Astrocyte of the spinal cord (primary cell): ENCODE results near the gene TNKS2.

Experiments
- DNase-seq: peaks from one replicate; pipeline ENCODE4 v3.0.0; 2011; ENCODE audit warnings: low read depth, low spot score
- H3K4me3 ChIP-seq: 2 replicates; pipeline ENCODE4 v1.5.1; 2011; ENCODE audit warnings: low read depth, mild to moderate bottlenecking, low read length, moderate library complexity
- CTCF ChIP-seq: IDR thresholded peaks from 2 replicates; pipeline ENCODE4 v1.5.1; 2012; ENCODE audit warnings: low read depth, mild to moderate bottlenecking, low read length, inconsistent platforms
- in situ Hi-C: cut with HindIII; loops from 2 replicates; pipeline ENCODE4 v1.10.0; 2017; ENCODE audit warnings: low sequenced_read_pairs

Gene TNKS2

GRCh38 chr10:91820144-91820543 lies 21.9 kb downstream of the TNKS2 start:
- DNase-seq, result peak; percentile 36
- TF ChIP-seq CTCF, result no peak
- in situ Hi-C loops, result no loop called here
- no peak overlapping the region for H3K4me3 ChIP-seq

GRCh38 chr10:91824076-91824475 lies 25.9 kb downstream of the TNKS2 start:
- H3K4me3 ChIP-seq, result no peak overlapping the region
- in situ Hi-C loops, result no loop called here
- TF ChIP-seq CTCF, result no peak
- DNase-seq, result no peak

GRCh38 chr10:91829268-91829667 lies 31.0 kb downstream of the TNKS2 start:
- H3K4me3 ChIP-seq, result no peak overlapping the region
- TF ChIP-seq CTCF, result no peak
- no peak for DNase-seq
- in situ Hi-C loops, result no loop called here

GRCh38 chr10:91838199-91838598 lies 40.0 kb downstream of the TNKS2 start:
- no peak for TF ChIP-seq CTCF
- H3K4me3 ChIP-seq, result no peak overlapping the region
- in situ Hi-C loops, result no loop called here
- no peak for DNase-seq

GRCh38 chr10:91843083-91843482 lies 44.9 kb downstream of the TNKS2 start:
- DNase-seq, result no peak
- TF ChIP-seq CTCF, result no peak
- in situ Hi-C loops, result no loop called here
- no peak overlapping the region for H3K4me3 ChIP-seq

GRCh38 chr10:91856637-91857036 lies 58.4 kb downstream of the TNKS2 start:
- no peak overlapping the region for H3K4me3 ChIP-seq
- DNase-seq, result no peak
- in situ Hi-C loops, result no loop called here
- TF ChIP-seq CTCF, result peak; percentile 32

GRCh38 chr10:91860885-91861284 lies 62.7 kb downstream of the TNKS2 start:
- no peak for DNase-seq
- no peak overlapping the region for H3K4me3 ChIP-seq
- in situ Hi-C loops, result no loop called here
- TF ChIP-seq CTCF, result no peak
